IgD-negative memory B cell (primary cell): Measurements from ENCODE around the gene TMPRSS5. TPM values are rescaled to one million over a fixed set of nuclear protein-coding genes. Genes with fewer than 3 reads are reported as not detected.
"Not testable (repeated sequence)": the region's sequence is repeated elsewhere in the genome, so short reads cannot be mapped to it uniquely, and the experiment has no call there.

Experiments
- H3K27ac Mint-ChIP-seq, 3 donors: one replicate each; pipeline ENCODE4 v1.8.0; 2020 to 2022; ENCODE audit warnings: mild to moderate bottlenecking in 3 of 3, mixed read lengths in 3 of 3, moderate library complexity in 1 of 3
- H3K27me3 Mint-ChIP-seq: one replicate; pipeline ENCODE4 v1.8.0; 2021; ENCODE audit warnings: mixed read lengths
- H3K36me3 Mint-ChIP-seq: one replicate; pipeline ENCODE4 v1.8.0; 2020; ENCODE audit warnings: mild to moderate bottlenecking, mixed read lengths
- H3K4me1 Mint-ChIP-seq, 3 donors: one replicate each; pipeline ENCODE4 v1.8.0; 2020 to 2022; ENCODE audit warnings: mixed read lengths in 3 of 3, mild to moderate bottlenecking in 1 of 3
- H3K4me3 Mint-ChIP-seq, 4 donors: one replicate each; pipeline ENCODE4 v1.8.0; 2020 to 2022; ENCODE audit warnings: mild to moderate bottlenecking in 4 of 4, mixed read lengths in 4 of 4, moderate library complexity in 3 of 4
- H3K9me3 Mint-ChIP-seq, 3 donors: one replicate each; pipeline ENCODE4 v1.8.0; 2020 to 2021; ENCODE audit warnings: mixed read lengths in 3 of 3, mild to moderate bottlenecking in 1 of 3
- polyA plus RNA-seq: library from polyadenylated mRNA; unstranded; fragments of 300-500 nt; fragmentation: Illumina TruSeq; gene quantifications from one replicate; pipeline ENCODE4 v1.2.3, GENCODE V29; 2021

Gene TMPRSS5
- polyA plus RNA-seq, 1 donor from 2014 or later = not detected

DNA sequence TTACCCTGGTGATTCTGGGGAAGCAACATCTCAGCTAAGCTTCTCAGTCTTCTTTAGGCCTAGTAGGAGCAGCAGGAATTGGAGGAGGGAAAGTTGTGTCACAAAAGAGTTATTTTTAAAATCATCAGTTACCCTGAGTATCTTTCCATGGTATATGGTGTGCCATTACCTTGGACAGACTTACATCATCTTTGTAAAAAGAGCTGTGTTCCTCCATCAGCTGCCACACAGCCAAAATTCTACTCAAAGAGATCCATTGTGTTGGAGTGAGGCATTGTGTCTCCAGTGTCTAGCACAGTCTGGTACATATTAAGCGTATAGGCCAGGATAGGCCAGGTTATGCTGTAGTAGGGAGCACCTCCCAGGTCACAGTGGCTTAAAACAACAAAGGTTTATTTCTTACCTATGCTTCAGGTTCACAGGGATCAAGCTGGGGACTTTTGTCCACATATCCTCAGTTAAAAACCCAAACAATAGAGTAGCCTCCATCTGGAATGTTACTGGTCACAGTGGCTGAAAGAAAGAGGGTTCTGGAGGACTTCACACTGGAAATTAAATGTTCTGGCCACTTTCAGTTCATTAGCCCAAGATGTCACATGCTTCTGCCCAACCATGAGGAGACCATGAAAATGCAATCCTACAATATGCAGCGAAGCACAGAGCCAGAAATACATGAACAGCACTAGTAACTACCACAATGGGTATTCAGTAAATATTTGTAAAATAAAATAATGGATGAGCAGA, 9.9 kb upstream of the TMPRSS5 start:
- H3K36me3 Mint-ChIP-seq = peaks cover 10% of the 10 kb centered on the region
- H3K4me1 Mint-ChIP-seq = no peaks in the 10 kb centered on the region
- no peaks in the 10 kb centered on the region for H3K27me3 Mint-ChIP-seq
- no peak overlapping the region for H3K27ac Mint-ChIP-seq
- H3K9me3 Mint-ChIP-seq = peaks cover 2 to 14% (median 3%) of the 10 kb centered on the region in 3 donors
- H3K4me3 Mint-ChIP-seq = no peak overlapping the region

DNA sequence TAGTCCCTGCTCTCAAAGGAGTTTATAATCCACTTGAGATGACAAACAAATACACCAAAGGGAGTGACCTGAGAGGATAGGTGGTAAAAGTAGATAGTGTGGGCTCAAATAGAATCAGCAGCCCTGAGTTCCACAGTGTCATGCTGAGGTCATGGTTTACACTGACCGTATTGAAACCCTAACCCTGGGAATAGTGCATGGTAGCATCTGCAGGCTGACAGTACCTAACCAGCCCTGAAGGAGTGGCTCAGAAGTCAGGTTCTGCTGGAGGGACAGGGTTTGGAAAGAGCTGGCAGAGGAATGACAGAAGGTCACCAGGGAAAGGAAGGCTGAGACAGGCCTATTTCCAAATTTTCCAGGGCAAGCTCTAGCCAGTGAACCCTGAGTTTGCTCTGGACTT, 9.2 kb upstream of the TMPRSS5 start:
- no peaks in the 10 kb centered on the region for H3K4me1 Mint-ChIP-seq
- H3K4me3 Mint-ChIP-seq = no peak overlapping the region
- H3K27ac Mint-ChIP-seq = no peak overlapping the region
- peaks cover 12% of the 10 kb centered on the region for H3K36me3 Mint-ChIP-seq
- no peaks in the 10 kb centered on the region for H3K27me3 Mint-ChIP-seq
- H3K9me3 Mint-ChIP-seq = peaks cover 2 to 6% (median 3%) of the 10 kb centered on the region in 3 donors

DNA sequence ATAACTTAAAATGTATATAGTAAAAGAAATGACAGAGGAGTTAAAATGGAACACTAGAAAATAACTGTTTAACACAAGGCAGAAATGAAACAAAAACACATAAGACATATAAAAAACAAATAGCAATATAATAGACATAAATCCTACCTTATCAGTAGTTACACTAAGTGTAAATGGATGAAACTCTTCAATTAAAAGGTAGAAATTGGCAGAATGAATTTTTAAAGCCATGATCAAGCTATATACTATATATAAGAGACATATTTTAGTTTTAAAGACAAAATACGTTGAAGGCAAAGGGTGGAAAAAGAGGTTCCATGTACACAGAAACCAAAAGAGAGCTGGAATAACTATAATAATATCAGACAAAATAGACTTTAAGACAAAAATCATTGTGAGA, 4.9 kb upstream of the TMPRSS5 start:
- Mint-ChIP-seq H3K27me3 (no peaks in the 10 kb centered on the region), H3K36me3 (peaks cover 8% of the 10 kb centered on the region), H3K4me3 (no peak overlapping the region), H3K4me1 (no peaks in the 10 kb centered on the region), H3K27ac (no peak overlapping the region), H3K9me3 (peaks cover 8 to 29% (median 10%) of the 10 kb centered on the region in 3 donors)

DNA sequence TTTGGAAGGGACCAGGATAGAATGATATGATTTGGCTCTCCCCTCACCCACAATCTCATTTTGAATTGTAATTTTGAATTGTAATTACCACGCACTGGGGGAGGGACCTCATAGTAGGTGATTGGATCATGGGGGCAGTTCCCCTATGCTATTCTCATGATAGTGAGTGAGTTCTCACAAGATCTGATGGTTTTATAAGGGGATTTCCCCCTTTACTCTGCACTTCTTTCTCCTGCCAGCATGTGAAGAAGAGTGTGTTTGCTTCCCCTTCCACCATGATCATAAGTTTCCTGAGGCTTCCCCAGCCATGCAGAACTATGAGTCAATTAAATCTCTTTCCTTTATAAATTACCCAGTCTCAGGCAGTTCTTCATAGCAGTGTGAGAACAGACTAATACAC, 2.6 kb downstream of the TMPRSS5 start:
- not testable (repeated sequence) for H3K4me1 Mint-ChIP-seq, H3K4me3 Mint-ChIP-seq

DNA sequence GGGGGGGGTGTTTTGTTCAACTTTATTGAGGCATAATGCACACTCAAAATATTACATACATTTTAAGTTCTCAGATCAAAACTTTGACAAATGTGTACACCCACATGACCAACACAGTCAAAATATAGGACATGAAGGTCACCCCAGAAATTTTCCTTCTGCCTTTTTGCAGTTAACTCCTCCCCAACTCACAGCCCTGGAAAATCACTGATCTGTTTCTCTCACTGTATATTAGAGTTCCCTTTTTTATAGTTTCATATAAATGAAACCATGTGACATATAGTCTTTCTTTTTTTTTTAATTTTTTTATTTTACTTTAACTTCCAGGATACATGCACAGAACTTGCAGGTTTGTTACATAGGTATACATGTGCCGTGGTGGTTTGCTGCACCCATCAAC, 4.6 kb downstream of the TMPRSS5 start:
- Mint-ChIP-seq H3K9me3 (peaks cover 0 to 18% (median 11%) of the 10 kb centered on the region in 3 donors), H3K36me3 (peaks cover 8% of the 10 kb centered on the region), H3K27ac (no peak overlapping the region)

More for the DNA sequence above, 2.6 kb downstream of the TMPRSS5 start:
- H3K27ac Mint-ChIP-seq, H3K27me3 Mint-ChIP-seq, H3K36me3 Mint-ChIP-seq: not testable (repeated sequence)
- peaks cover 6 to 32% (median 16%) of the 10 kb centered on the region in 3 donors for H3K9me3 Mint-ChIP-seq

DNA sequence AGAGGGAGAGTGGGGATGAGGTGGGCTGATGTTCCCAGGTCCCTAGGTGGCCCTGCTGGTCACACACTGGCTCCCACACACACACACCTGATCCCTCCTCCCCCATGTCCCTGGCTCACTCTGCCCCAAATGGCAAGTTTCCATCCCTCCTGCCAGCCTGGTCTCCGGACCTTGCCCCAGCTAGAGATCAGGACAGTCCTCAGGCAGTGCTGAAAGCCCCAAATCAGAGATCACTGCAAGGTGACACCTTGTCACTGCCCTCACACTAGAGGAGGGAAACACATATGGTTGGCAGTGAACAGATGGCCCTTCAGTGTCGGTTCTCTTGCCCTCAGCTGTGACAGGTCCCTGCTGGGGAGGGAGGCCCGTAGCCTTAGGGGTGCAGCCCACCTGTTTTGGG, 7.6 kb downstream of the TMPRSS5 start:
- H3K27ac Mint-ChIP-seq = no peak overlapping the region
- H3K36me3 Mint-ChIP-seq = peaks cover 4% of the 10 kb centered on the region
- no peak overlapping the region for H3K4me3 Mint-ChIP-seq
- H3K27me3 Mint-ChIP-seq = no peaks in the 10 kb centered on the region
- peaks cover 0 to 4% (median 0%) of the 10 kb centered on the region in 3 donors for H3K4me1 Mint-ChIP-seq
- peaks cover 0 to 13% (median 7%) of the 10 kb centered on the region in 3 donors for H3K9me3 Mint-ChIP-seq

More for the DNA sequence above, 4.6 kb downstream of the TMPRSS5 start:
- Mint-ChIP-seq H3K4me1 (peaks cover 0 to 4% (median 0%) of the 10 kb centered on the region in 3 donors), H3K4me3 (no peak overlapping the region), H3K27me3 (no peaks in the 10 kb centered on the region)

DNA sequence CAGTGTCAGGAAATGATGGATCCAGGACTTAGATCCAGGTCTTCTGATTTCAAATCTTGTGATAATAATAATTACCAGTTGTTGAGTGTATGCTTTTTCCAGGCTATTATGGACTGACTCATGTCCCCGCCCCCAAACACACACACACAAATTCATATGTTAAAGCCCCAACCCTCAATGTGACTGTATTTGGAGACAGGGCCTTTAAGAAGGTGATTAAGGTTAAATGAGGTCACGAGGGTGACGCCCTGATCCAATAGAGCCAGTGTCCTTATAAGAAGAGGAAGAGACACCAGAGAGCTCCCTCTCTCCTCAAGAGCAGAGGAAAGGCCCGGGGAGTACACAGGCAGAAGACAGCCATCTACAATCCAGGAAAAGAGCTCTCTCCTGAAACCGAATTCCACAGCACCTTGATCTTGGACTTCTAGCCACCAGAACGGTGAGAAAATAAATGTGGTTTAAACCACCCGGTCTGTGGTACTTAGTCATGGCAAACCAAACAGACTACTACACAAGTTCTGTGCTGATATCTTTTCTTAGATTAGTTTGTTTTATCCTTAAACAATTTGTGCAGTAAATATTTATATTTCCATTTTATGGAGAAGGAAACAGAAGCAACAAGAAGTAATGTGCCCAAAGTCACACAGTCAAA, 8.2 kb downstream of the TMPRSS5 start:
- H3K4me1 Mint-ChIP-seq = peaks cover 0 to 4% (median 0%) of the 10 kb centered on the region in 3 donors
- peaks cover 0 to 10% (median 7%) of the 10 kb centered on the region in 3 donors for H3K9me3 Mint-ChIP-seq
- H3K36me3 Mint-ChIP-seq = peaks cover 4% of the 10 kb centered on the region
- H3K27ac Mint-ChIP-seq = no peak overlapping the region
- H3K27me3 Mint-ChIP-seq = no peaks in the 10 kb centered on the region
- no peak overlapping the region for H3K4me3 Mint-ChIP-seq

DNA sequence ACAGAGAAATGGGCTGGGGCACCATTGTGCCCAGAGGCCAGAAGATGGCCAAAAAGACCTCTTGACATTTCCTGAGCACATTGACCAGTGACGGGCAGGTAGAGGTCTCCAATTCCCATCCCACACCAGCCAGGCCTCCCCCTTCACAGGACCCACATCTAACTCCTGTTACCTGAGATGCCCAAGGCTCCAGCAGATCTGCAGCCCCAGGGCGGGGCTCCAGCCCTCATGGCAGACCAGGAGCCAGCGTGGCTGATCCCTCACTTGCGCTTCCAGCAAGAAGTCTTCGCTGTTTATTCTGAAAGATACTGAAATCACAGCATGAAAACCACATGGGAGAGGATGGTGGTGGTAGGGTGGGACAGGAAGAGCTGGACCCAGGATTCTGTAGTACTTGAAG, 9.0 kb downstream of the TMPRSS5 start:
- peaks cover 4% of the 10 kb centered on the region for H3K36me3 Mint-ChIP-seq
- peaks cover 0 to 7% (median 6%) of the 10 kb centered on the region in 3 donors for H3K9me3 Mint-ChIP-seq
- no peak overlapping the region for H3K27ac Mint-ChIP-seq
- peaks cover 0 to 4% (median 0%) of the 10 kb centered on the region in 3 donors for H3K4me1 Mint-ChIP-seq
- no peak overlapping the region for H3K4me3 Mint-ChIP-seq
- H3K27me3 Mint-ChIP-seq = no peaks in the 10 kb centered on the region

DNA sequence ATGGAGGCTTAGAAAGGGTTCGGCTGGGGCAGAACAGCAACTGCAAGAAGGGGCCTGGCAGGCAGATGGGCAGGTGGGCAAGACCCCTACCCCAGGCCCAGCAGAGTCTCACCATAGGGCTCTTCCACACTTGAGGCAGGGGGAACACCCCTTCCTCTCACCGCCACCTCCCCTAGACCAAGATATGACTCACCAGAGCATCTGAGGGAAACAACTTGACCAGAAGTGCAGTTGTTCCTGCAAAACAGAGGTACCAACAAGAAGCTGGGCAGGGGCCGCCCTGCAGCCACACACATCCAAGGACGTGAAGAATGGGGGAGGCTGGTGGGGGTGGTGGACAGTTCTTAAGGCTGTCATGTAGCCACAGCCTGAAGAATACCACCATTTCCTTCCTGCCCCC, 10.9 kb downstream of the TMPRSS5 start:
- Mint-ChIP-seq H3K9me3 (no peaks in the 10 kb centered on the region), H3K4me1 (no peaks in the 10 kb centered on the region), H3K27me3 (no peaks in the 10 kb centered on the region), H3K36me3 (peaks cover 2% of the 10 kb centered on the region), H3K4me3 (no peak overlapping the region), H3K27ac (no peak overlapping the region)

DNA sequence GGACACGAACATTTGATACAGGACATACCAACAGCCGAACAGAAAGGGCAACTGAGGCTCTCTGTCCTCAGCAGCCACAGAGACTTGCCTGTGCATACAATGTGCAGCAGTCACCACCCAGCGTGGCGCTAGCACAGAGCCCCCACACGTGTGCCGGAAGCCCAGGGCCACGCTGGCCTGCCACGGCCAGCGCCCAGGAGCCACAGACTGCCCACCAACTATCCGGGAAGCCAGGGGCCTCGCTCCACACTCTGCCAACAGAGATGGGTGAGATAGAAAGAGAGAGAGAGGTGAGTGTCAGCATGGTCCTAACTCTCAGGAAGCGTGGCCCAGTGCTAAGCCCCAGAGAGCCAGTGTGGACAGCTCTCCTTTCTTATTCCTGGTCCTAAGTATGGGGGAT, 11.7 kb downstream of the TMPRSS5 start:
- H3K36me3 Mint-ChIP-seq = peaks cover 2% of the 10 kb centered on the region
- H3K27ac Mint-ChIP-seq = no peak overlapping the region

DNA sequence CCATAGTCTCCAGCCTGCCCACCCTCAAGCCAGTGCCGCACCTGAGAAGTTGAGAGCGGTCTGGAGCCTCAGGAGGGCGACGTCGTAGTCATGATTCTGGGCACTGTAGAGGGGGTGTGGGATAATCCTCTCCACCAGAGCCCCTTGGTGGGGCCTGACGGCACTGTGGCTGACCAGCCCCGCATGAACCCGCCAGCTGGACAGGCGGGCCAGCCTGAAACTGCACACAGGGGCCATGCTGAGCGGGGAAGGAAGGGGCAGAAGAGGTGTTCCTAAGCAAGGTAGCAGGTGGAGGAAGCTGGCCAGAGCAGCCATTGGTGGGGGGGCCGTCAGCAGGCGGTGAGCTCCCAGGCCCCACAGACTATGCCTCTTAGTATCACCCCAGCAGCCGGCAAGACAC, 13.1 kb downstream of the TMPRSS5 start:
- H3K9me3 Mint-ChIP-seq = no peaks in the 10 kb centered on the region
- H3K27ac Mint-ChIP-seq = no peak overlapping the region
- H3K4me1 Mint-ChIP-seq = no peaks in the 10 kb centered on the region
- peak overlapping the region in 1 of 4 donors; percentile 1 for H3K4me3 Mint-ChIP-seq
- peaks cover 2% of the 10 kb centered on the region for H3K36me3 Mint-ChIP-seq
- no peaks in the 10 kb centered on the region for H3K27me3 Mint-ChIP-seq

More for the DNA sequence above, 11.7 kb downstream of the TMPRSS5 start:
- Mint-ChIP-seq H3K27me3 (no peaks in the 10 kb centered on the region), H3K4me1 (no peaks in the 10 kb centered on the region), H3K4me3 (no peak overlapping the region), H3K9me3 (no peaks in the 10 kb centered on the region)

DNA sequence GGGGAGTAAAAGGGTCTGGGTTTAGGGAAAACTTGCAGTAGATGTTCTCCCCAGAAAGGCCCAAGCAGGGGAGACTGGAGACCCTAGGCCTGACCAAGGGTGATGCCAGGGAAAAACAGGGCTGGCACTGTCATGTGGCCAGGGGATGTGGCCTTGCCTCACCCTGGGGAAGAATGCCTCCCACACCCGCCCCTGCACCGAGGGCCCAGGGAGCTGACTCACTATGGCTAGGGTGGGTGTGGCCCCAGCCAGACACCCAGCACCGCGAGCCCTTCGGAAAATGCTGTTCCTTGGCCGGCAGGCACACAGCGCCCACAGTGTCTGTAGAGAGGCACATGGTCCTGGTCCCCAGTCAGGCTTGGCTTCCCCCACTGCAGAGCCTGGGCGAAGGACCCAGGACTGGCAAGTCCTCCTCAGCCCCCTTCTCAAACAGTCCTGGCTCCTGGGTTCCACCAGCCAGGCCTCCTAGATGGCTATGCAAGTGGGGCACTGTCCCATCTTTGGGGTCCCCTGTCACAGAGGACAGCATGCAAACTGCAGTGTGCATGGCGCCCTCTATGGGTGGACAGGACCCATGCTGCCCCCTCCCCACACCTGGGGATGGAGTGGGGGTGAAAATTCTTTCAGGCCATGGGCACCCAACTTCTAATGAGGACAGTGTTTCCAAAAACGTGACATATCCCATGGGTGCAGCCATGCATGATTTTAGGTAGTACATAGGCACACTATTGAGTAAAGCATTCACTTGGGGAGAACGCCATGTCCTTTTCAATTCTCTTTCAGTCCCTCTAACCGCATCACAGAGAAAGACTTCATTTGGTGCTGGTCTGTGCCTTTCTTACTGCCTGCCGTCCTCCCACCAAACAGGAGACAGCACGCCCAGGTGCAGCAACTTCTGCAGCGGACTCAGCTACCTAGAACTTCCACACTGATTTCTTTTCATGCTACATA, 15.2 kb downstream of the TMPRSS5 start:
- peaks cover 5% of the 10 kb centered on the region for H3K36me3 Mint-ChIP-seq
- no peaks in the 10 kb centered on the region for H3K27me3 Mint-ChIP-seq
- H3K27ac Mint-ChIP-seq = peak overlapping the region in 1 of 3 donors; percentile 39
- no peaks in the 10 kb centered on the region for H3K9me3 Mint-ChIP-seq
- no peak overlapping the region for H3K4me3 Mint-ChIP-seq
- peaks cover 0 to 2% (median under 1%) of the 10 kb centered on the region in 3 donors for H3K4me1 Mint-ChIP-seq

DNA sequence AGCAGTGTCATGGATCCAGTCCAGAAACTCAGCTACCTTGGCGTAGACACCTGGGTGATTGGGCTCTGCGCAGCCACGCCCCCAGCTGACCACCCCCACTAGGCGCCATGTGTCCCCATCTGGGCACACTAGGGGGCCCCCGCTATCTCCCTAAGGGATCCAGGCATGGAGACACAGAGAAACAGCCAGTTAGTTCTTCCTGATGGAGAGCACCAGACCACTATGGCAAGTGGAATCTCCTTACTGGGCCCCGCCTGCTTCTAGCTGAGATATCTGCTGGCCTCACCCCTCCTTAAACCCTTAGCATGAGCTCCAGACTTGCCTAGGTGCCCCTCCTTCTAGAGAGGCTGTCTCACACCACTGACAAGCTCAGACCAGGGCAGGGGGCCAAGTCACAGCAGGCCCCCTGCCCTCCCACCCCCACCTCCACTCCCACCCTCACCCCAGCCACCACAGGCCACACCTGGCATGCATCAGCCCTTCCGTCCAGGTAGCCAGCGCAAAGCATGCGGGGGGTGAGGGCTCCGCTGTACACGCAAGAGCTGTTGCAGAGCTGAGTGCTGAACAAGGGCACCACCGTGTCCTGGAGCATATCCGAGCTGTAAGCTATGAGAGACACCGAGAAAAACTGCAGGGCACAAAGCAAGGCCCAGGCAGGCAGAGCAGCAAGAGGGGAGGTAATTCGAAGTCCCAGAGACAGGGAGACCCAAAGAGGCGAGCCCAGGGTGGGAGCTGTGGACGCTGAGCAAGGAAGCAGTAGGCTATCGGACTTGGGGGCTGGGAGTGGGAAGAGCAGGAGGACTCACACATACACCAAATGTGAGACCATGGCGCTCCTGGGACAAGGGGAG, 16.1 kb downstream of the TMPRSS5 start:
- Mint-ChIP-seq H3K9me3 (no peaks in the 10 kb centered on the region), H3K27ac (peak overlapping the region in 1 of 3 donors; percentile 39), H3K4me3 (no peak overlapping the region), H3K36me3 (peaks cover 5% of the 10 kb centered on the region), H3K27me3 (no peaks in the 10 kb centered on the region), H3K4me1 (peaks cover 0 to 8% (median 6%) of the 10 kb centered on the region in 3 donors)
